Activated T-cell treated with anti-CD3 and anti-CD28 coated beads for 1 hour (primary cell): ENCODE results near the gene SRBD1.

Experiments
- DNase-seq: peaks from one replicate; pipeline ENCODE4 v3.0.0-alpha.2; 2020; ENCODE audit warnings: low read depth

Gene SRBD1

DNA sequence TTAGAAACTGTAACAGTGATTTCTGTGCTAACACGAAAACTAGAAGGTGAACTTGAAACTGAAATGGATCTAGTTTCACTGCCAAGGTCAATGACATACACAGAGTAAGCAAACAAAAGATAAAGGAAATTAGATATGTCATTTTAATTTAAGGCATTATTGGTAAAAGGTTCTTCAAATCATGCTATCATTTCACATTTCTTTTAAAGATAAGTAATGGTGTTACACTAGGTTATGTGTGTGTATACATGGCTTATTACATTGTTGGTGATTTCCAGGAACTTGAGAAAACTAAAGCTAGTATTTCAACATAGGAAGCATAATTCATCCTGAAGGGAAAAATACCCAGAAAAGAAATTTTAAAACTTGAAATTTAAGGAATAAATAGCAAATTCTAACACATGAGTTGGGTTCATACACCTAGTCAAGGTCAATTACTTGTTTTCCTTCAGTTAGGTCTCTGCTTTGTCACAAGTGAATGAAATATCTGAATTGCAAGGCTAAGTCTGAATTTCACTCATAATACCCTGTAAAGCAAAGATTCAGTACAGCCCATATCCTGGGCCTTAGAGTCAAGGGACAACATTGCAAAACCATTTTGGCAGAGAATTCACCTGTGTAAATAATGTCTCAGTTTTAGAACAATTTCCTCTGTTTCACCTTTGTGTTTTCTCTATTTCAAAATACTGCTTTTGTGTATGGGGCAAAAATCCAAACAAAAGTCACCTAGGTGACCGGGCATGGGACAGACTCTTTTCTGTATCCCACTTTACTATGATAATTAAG is 141.6 kb downstream of the SRBD1 start:
- no peak for DNase-seq

DNA sequence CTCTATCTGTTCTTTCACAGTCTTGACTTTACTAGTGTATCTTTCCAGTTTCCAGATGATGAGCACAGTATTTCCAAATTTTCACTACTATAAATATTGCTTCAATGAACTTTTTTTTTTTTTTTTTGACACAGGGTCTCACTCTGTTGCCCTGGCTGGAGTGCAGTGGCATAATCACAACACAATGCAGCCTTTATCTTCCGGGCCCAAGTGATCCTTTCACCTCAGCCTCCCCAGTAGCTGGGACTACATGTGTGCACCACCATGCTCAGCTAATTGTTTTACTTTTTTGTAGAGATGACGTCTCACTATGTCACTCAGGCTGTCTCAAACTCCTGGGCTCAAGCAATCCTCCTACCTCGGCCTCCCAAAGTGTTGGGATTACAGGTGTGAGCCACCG is 142.8 kb downstream of the SRBD1 start:
- DNase-seq = no peak

DNA sequence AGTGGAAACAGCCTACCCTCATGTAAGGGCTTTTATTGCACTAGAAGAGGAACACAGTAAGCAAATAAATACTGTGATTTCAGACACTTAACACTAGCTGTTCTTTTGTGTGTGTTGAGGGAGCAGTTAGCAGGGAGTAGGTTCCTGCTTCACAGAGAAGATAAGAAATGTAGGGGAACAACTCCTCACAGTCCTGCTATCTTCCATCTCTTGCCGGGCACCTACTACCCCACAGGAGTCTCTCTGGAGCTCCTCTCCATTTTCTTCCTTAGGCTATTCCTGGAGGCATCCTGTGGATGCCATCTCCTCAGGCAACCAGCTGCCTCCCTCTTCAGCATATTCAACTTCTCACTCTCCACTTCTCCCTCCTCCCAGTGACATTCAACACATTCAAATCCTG is 145.0 kb downstream of the SRBD1 start:
- DNase-seq = no peak

DNA sequence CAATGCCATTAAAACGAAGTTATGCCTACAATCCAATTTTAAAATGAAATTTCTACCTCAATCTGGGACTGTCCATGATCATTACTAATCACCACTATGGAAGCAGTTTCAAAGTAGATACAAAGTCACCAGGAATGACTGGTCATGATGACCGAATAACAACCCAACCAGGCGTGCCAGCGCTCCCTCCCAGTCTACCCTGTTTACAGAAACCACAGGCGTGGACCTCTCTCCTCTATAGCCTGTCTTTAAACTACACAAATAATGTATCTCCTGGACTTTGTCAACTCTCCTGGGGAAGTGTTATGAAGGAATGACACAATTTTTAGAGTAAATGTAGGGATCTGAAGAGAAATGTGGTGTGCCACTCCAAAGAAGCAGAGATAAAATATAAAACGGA is 150.2 kb downstream of the SRBD1 start:
- no peak for DNase-seq

DNA sequence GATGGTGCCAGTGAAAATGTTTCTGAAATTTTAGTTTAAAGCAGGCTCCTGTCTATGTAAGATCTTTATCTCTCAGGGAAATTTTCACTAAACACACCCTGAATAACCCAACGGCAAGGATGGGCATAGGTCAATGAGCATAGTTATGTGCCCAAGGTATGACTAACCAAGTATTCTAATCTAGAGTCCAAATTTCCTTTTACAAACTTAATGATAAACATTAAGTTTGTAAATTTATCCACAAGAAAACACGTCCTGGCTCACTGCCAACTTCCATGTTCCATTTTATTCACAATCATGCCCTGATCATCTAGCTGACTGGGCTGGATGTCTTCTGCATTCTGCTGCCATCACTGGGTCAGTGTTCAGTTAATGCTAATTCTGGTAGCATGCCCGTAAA is 151.2 kb downstream of the SRBD1 start:
- no peak for DNase-seq

DNA sequence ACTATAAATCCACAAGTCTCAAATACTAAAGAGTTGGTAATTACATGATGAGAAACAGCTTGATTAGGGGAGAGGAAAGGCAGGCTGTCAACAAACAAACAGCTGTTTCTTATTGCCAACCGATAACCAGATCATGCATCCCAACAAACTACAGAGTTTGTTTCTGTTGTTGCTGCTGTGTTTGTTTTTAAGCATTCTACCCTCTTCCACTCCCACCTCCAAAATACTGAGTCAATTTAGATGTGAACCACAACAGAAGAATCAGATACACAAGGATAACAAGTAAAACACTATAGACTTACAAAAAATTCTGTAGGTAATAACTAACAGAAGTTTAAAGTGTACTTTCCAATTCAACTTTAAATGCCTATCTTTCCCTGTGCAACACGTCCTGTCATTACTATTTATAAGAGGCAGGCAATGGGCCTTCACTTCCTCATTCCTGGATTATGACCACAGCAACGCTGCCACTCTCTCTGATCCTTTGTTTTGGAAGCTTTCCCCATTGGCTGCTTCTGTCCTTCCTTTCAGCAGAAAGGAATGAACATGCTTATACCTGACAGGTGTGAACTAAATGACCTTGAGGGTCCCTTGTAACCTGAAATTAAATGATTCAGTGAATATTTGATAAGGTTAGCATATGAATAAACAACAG is 152.0 kb downstream of the SRBD1 start:
- DNase-seq = no peak

DNA sequence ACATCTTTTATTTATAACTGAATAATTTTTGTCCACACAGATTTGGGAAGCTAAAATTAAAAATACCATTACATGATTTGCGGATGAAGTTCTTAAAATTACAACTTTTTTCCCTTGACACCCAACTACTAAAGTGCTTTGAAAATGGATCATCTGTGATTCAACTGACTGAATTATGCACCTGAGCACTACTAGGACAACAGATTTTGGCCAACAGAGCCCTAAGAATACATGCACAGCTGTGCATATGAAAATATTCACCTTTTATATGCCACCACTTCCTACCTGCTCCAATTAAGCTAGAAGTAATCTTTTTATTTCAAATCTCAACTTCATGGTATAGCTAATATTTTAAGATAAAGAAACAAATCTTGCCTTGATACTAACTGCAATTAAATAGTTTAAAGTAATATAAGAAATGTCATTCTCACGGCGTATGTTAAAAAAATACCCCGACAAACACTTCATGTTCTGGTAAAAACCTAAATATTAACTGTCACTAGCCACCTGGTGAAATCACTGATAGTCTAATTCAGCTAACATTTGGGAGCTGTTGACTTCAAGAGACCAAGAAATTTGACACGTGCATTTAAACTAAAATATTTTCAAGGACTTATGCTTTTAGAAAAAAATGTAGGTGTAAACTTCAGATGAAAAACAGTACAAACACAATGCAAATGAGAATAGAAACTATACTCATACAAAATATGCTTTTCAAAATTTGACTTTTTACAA is 153.7 kb downstream of the SRBD1 start:
- DNase-seq = no peak

DNA sequence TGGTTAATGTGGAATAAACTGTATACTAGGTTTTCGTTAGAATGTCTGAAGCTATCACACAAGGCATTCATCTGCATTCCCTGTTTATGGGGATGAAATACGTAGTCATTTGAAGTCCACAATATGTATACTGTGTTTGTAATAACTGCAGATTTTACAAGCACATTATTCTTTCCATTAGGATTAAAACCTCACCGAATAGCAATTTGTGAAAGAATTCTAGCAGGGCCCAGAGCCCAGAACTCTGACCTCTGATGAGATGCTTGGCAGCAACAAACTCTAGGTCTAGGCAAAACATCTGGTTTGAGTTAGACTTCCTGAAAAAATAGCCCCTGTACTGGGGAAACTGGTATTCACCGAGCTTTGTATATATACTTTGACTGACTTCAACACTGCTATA is 158.2 kb downstream of the SRBD1 start:
- DNase-seq = no peak

DNA sequence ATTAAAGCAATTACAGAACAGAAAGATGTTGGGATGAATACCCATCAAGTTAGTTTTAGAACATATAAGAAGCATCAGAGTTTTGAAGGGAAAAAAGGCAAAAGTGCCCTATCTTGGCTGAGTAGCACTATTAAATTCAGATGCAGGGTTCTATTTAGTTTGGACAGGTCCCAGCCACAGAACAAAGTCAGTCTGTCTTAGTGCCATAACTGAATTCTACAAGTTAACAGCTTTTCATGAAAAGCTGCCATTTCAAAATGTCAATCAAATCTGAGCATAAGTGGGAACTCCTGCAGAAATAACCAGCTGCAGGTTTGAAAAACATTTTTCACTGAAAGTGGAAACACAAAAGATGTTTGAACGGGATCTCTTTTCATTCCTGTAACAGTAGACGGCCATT is 160.4 kb downstream of the SRBD1 start:
- no peak for DNase-seq

DNA sequence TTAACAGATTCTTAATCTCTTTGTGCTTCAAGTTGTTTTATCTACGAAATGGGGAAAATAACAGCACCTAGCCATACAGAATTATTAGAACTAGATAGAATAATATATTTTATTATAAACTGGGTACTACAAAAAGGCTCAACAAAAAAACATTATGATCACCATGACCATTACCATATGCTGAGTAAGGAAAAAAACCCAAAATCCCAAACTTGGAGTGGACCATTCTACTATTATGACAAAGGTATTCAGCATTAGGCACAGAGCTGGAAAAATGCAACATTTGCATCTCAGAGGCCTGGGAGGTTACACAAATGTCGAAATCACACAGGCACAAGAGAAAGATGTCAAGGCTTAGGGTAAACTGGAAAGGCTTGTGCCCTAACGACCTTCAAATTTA is 162.8 kb downstream of the SRBD1 start:
- DNase-seq = no peak

DNA sequence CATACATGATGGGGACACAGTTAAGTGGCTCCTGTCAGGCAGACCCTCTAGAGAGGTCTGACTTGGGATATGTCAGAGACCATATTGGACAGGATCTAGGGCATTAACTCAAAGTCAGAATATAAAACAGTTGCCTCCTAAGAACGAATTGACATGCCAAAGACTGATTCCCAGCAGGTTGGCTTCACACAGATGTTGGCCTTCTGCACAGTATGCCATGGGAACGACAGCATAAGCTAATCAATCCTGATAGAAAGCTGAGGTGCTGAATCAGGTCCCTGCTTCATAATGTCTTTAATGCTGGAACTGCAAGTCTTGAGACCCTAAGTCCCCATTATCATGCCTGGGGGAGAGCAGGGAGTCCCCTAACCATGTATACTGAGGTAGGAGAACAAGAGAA is 165.1 kb downstream of the SRBD1 start:
- no peak for DNase-seq

DNA sequence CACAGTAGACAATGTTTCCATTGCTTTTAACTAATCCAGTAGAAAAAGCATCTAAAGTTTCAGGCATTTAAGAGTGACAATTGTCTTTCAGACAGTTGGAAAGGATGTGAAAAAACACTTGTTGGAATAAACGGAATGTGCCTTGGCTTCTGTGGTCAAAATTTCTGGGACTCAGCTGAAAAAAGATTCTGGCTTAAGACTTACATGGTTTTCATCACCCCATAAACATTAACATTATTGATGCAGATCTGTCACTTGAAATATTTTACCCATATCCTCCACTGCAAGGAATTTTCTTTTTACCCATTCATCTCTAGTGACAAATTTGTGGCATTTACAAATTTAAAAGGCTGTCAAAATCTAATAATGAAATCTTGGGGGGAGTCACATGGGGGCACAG is 166.0 kb downstream of the SRBD1 start:
- DNase-seq = no peak

DNA sequence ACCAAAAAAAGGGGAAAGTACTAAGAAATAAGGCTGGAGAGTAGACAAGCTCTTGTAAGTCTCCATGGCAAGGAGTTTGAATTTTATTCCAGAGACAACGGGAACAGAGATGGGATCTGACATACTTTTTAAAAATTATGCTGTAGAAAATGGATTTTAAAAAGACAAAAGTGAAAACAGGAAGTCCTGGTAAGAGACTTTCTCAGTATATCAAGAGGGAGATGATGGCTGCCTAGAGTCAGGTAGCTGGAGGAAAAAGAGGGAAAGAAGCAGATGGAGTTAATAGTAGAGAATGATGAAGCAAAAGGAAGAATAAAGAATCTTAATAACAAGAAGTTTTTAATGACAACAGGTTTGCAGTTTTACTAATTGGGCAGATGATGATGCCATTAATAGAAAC is 168.1 kb downstream of the SRBD1 start:
- DNase-seq = no peak

DNA sequence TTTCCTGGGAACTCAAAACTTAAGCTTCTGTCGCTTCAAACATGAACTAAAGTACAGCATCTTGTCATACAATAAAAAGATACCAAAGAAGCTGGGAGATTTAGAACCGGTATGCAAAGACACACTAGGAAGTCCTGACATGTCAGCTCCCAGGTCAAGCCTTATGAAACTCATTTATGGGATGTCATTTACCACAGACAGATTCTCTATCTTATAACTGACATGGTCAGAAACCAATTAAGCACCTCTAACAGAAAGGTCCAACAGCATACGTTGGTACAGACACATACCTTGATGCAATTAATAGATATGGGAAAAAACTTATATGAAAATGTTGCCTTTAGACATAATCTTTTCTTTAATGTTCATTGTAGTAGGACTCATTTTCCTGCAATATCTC is 169.0 kb downstream of the SRBD1 start:
- no peak for DNase-seq

DNA sequence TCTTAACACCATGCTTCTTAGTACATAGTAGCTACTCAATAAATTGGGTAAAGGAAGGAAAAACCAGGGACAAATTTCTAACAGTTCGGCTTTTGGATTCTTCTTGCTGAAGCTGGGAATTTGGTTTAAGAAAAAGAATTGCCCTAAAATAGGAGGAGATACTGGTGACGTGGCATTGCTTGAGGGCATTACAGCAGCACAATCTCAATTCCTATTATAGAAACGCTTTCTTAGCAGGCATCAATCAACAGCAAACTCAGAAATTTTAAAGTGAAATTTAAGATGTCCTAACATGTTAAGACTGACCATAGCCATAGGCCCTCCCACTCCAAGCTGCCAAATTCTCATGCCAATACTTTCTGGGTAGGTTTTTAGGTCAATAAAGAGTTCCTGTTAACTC is 169.5 kb downstream of the SRBD1 start:
- DNase-seq = no peak

DNA sequence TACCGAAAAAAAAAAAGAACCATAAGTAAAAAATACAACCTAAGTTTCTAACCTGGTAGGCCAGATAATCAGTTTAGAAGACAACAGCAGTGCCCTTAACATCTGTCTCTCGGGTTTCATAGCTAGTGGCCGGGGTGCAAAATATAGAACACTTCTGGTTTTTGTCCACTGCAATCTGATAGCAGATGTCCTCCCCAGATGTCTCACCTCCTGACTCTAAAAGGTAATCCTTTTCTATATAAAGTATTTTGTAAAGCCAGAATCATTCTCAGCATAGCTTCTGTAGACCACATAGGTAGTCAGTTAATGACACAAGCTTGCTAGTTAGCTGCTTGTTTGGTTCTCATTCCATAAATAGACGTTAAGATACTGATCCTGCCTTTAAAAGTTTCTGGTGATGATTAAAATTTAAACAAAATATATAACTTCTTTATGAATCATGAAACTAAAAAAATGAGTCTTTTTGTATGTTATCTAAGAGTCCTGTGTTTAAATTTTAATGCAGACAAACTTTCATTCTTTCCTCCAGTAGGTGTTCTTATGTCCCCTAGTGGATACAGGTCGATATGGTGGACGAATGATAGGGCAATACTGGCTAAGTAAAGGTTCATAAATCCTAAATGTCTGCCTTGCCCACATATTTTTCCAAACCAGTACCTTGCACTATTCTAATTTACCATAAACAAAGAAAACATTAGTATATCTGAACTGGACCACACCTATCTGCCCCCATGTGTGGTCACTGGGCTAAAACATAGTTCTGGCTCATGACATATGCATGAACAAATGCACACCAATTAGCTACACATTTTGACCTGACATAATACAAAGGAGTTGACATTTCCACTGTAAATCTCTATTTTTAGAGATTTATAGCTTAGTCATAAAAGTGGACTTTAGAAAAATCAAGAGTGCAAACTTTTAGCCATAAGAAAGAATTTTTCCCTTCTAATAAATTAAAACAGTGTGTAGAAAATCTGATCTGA is 171.0 kb downstream of the SRBD1 start:
- DNase-seq = no peak

DNA sequence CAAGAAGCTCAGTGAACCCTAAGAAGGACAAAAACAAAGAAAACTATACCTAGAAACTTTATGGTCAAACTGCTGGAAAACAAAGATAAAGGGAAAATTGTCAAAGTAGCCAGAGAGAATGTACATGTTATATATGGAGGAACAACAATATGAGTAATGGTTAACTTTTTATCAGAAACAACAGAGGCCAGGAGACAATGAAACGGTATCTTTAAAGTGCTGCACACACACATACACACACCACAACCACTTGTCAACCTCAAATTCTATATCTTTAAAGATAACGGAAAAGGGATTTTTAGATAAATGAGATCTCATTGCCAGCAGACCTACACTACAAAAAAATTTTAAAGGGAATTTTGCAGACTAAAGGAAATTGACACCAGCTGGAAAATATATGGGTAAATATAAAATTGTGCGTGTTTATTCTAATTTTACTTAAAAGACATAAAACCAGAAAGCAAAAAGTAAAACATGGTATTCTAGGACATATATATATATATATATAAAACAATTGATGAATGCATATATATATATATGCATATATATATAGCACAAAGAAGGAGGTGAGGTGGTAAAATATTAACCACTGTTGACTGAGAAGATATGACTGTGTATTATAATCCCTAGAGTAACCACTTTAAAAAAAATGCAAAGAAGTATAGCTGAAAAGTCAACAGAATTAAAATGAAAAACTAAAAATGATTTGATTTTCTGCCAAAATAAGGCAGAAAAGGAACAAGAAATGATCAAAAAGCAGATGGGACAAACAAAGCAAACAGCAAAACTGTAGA is 172.0 kb downstream of the SRBD1 start:
- DNase-seq = no peak

DNA sequence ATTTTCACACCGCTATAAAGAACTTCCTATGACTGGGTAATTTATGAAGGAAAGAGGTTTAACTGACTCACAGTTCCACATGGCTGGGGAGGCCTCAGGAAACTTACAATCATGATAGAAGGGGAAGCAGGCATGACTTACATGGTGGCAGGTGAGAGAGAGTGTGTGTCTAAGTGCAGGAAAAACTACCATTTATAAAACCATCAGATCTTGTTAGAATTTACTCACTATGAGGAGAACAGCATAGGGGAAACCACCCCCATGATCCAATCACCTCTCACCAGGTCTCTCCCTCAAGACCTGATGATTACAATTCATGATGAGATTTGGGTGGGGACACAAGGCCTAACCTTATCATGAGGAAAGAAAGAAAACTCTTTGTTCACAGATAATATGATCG is 174.6 kb downstream of the SRBD1 start:
- DNase-seq = no peak

DNA sequence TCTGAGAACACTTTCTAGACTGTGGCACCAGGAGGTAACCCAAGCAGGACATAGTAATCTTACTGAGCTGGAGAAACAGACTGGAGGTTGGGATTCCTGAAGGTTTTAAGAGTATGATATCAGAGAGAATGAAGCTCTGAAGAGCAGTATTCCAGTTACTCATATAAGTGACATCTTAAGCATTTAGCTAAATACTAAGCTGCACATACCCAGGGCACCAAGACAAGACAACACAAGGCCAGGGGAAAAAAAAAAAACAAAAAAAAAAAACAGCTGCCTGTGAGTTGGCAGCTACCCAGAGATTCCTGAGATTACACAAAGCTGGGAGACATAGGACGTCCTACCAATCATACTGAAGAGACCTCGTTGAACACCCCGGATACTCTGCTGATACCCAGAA is 175.8 kb downstream of the SRBD1 start:
- no peak for DNase-seq

DNA sequence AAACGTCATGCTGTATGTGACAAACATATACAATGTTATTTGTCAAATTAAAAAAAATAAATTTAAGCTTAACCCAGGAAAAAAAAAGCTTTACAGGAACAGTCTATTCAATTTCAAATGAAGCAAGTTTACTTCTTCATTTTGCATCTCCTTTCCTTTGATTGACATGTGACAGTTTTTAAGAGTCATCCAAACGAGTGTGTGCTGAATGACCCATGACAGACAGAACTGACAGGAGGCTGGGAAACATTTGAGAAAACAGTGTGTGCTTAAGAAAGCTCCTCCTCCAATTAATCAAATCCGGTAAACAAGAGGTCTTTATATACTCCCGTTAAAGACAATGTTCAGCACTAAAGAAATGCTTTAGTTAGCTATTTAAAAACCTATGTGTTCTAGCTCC is 177.7 kb downstream of the SRBD1 start:
- no peak for DNase-seq

DNA sequence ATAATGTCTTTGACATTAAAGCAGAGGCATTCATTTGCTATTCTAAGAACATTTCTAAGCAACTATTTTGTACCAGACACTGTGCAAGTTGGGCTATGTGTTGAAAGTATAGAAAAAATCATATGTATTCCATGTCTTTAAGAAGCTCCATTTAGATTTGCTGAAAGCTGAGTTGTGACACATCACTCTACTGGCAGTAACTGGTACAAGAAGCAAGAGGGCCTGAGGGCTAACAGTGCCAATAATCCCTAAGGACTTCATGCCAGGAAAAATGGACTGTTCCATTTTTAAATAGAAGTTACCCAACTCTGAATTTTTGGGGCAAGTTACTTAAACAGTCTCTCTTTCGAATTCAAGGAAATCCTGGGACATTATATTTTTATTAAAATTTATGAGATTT is 178.7 kb downstream of the SRBD1 start:
- no peak for DNase-seq
